GM18870 (cell line): Measurements from ENCODE around the gene LCN10.
"Not testable (repeated sequence)": the region's sequence is repeated elsewhere in the genome, so short reads cannot be mapped to it uniquely, and the experiment has no call there.

ENCODE experiments used
- ATAC-seq: cut with Tn5 transposase; IDR thresholded peaks from one replicate; pipeline ENCODE4 v1.9.1; 2021; ENCODE audit warnings: moderate library complexity; ENCODE audit not compliant: unreplicated experiment

LCN10 gene

DNA sequence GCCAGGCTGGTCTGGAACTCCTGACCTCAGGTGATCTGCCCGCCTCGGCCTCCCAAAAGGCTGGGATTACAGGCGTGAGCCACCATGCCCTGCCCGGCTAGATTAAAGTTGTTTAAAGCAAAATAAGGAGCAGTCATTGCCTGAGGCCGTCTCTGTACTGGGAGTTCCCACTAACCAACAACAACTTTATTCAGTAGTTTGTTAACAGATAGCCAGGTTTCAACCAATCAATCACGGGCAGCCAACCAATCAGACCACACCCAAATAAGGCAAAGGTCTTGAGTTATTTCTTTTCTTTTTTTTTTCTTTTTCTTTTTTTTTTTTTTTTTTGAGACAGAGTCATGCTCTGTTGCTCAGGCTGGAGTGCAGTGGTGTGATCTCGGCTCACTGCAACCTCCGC, 38.0 kb downstream of the LCN10 start:
- ATAC-seq = not testable (repeated sequence)

- ATAC-seq = no peak
Observed at GRCh38 chr9:136703276-136703860, 39.4 kb downstream of the LCN10 start.

DNA sequence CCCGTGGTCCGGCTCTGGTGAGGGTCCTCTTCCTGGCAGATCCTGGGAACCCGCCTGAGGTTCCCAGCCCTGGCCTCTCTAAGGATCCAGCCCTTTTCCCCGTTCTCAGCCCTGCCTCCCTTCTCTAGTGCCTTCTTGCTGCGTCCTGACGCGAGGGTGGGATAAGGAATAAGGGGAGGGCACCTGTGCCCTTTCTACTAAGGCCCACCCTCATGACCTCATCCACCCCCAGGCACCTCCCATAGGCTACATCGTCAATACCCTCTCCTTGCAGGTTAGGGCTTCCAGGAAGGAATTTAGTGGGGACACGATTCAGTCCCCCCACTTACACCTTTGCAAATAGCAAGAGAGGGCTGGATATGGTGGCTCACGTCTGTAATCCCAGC, 41.1 kb downstream of the LCN10 start:
- ATAC-seq = no peak

DNA sequence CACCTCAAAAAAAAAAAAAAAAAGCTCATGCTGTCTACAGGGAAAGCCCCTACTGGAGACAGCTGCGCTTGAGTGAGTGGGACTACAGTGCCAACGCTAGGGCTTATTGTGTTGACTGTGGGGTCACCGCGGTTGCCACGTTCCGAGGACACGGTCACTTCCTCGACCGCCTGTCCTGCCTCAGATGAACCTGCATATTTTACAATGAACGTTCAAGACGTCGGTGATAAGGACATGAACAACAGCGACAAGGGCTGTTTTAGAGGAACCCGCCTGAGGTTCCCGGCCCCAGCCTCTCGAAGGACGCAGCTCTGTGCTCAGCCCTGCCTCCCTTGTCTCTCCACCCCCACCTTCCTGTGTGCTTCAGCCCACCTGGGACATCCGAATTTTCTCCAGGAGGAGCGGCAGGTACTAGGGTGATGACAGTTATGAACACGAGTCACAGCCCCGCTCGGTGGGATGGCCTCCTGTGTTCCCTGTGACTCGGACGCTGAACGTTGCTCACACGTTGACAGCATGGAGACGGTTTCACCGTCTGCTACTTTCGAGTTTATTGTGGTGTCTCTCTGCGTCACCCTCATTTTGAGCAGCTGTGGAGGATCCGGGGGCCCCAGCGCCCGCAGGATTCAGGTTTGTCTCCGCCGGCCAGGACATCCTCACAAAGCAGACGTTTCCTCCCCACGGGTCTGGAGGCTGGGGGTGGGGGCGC, 41.6 kb downstream of the LCN10 start:
- no peak for ATAC-seq

DNA sequence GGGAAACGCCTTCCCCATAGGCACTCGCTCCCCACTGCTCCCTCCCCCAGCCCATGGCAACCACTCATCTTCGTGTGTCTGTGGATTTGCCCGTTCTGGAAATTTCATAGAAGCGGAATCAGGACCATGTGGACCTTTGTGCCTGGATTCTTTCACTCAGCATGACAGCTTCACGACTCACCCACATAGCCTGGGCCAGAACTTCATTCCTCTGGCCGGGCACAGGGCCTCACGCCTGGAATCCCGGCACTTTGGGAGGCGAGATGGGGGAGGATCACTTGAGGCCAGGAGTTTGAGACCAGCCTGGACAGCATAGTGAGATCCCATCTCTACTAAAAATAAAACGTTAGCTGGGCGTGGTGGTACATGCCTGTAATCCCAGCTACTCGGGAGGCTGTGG, 42.4 kb downstream of the LCN10 start:
- ATAC-seq = no peak

GRCh38 chr9:136698635-136699246, 44.0 kb downstream of the LCN10 start:
- no peak for ATAC-seq

DNA sequence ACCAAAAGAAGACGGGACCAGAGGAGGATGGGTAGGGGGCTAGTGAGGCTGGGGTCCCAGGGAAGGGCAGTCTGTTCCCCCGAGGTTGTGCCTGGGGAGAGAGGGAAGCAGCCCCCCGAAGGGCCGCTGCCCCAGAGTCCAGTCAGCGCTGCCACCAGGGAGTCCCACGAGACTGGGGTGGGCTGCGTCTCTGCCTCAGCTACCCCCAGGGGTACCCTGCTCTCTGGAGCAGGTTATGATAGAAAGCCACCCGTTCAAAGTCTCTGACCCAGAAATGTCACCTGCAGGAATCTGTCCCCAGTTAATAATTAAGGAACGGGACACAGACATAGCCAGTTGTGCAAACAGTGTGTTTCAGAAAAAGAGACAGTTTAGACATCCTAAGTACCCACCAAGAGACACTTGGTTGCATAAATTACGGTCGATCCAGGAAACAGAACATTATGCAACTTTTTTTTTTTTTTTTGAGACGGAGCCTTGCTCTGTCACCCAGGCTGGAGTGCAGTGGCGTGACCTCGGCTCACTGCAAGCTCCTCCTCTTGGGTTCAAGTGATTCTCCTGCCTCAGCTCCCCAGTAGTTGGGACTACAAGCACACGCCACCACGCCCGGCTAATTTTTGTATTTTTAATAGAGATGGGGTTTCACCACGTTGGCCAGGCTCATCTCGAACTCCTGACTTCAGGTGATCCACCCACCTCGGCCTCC, 44.8 kb downstream of the LCN10 start:
- no peak for ATAC-seq

GRCh38 chr9:136697146-136697820, 45.5 kb downstream of the LCN10 start:
- ATAC-seq = no peak

GRCh38 chr9:136696502-136696901, 46.2 kb downstream of the LCN10 start:
- ATAC-seq = no peak

- no peak for ATAC-seq
Observed at GRCh38 chr9:136695955-136696354, 46.8 kb downstream of the LCN10 start.

- ATAC-seq = no peak
Observed at GRCh38 chr9:136695435-136695895, 47.3 kb downstream of the LCN10 start.

- no peak for ATAC-seq
Observed at GRCh38 chr9:136694872-136695247, 47.9 kb downstream of the LCN10 start.

DNA sequence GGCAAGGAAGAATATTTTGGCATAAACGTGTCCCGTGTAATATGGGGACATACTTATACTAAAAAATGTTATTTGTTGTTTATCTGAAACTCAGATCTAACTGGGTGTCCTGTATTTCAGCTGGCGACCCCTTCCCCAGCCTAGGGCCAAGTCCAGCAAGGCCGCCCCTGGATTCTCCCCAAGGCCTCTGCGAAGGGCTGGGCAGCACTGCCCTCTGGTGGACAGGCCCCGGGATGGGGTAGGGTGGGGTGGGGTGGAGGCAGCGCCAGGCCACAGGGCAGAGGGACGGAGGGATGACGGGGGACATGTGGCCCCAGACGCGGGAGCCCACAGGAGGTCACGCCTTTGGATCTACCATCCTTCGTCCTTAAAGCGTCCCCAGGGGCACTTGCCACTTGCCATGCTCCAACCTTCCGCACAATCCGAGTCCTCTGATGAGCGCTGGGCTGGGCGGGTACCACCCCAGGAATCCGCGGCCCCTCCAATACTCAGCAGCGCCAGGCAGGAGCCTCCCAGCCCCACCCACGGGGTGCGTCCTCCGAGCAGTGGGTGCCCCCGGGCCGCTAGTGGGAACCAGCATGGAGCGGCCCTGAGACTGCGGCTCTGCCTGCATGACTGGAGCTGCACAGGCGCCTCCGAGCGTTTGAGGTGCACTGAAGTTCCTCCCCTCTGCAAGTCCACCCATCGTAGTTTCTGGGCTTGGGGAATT, 48.4 kb downstream of the LCN10 start:
- ATAC-seq = no peak

DNA sequence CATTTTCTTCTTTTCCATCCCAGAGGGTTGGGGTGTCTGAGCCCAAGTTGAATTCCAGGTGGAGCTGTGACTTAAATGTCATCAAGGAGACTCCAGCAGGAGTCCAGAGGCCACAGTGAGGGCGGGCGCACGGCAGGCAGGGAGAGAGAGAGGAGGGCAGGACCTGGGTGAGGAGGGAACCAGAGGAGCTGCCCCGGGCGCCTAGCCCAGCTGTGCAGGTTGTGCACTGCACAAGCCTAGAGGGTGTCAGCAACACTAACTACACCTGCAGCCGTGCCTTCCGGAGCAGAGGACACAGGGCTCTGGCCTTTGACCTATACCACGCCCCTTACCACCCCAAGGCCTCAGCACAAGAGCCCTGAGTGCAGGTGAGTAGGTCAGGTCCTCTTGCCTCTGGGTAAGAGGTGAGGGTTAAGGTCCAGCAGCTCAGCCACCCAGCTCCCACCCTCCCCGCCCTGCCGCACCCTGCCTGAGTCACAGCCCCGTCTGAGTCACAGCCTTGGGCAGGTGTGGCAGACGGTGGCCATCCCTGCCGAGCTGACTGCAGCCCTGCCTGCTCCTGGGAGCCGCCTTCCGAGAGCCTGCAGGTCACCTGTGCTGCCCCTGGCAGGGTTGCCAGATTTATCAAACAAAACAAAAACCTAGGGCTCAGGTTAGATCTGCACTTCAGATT, 49.1 kb downstream of the LCN10 start:
- no peak for ATAC-seq

- ATAC-seq = no peak
Observed at GRCh38 chr9:136693135-136693489, 49.6 kb downstream of the LCN10 start.

GRCh38 chr9:136692185-136693134, 50.3 kb downstream of the LCN10 start:
- no peak for ATAC-seq

DNA sequence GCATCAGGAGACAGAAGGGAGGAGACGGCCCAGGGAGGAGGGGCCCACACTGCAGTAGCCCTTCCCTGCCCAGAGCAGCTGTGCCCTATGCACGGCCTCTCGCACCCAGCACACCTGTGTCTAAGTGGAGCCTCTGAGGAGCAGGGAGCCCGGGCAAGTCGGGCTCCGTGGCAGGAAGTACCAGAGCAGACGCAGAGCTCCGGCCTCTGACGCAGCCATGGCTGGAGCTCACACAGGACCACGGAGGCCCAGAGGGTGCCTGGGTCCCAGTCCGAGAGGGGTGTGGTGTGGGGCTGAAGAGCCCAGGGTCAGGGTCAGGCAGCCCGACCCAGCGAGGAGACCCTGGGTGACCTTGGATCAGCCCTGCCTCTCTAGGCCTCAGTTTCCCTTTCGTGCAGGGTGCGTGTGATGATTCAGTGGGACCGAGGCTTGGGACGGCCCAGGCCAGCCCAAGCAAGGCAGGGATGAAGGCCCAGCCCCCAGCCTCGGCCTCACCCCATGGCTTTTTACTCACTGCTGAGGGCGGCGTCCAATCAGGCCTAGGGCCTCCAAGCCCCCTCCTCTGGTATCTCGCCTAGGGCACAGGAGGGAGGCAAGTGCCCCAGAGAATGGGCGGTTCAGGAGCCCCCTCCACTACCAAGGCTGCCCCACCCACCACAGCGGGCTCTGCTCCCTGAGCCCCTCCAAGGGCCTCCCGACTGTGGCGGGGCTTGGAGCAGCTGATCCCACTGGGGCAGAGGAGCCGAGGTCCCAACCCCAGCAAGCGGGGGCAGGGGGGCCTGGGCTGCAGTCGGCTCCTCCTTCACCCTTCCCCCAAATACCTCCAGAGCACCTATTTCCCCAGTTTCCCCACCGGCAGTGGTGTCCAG, 51.2 kb downstream of the LCN10 start:
- no peak for ATAC-seq

DNA sequence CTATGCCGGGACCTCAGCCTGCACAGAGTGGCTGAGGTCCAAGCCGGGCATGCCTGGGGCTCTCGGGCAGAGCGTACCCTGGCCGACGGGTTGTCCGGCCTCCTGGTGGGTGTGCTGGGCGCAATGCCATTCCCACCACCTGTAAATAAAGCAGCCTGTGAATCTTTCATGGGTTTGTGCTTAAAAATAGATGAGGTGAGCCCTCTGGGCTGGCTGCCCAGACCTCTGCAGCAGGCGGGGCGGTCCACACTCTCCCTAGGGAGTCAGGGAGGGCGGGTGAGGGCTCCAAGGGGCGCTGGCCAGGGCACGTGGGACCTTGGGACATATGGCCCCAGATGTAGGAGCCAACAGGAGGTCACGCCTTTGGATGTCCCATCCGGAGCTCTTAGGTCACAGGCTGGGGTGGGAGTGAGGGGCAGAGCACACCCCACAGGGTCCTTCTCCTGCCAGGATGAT, 51.9 kb downstream of the LCN10 start:
- no peak for ATAC-seq
